GM12892 (cell line): ENCODE data around the gene GPATCH2.
A peak's percentile ranks its signal among the peaks of the same experiment; 100 is the strongest.

Experiments used
- POLR2A ChIP-seq: IDR thresholded peaks from 2 replicates; pipeline ENCODE4 v1.6.1; 2011; ENCODE audit warnings: low read depth, low read length, control low read depth
- POLR2AphosphoS5 ChIP-seq: IDR thresholded peaks from 2 replicates; pipeline ENCODE4 v1.6.1; 2011; ENCODE audit warnings: low read depth, low read length, control low read depth

DNA sequence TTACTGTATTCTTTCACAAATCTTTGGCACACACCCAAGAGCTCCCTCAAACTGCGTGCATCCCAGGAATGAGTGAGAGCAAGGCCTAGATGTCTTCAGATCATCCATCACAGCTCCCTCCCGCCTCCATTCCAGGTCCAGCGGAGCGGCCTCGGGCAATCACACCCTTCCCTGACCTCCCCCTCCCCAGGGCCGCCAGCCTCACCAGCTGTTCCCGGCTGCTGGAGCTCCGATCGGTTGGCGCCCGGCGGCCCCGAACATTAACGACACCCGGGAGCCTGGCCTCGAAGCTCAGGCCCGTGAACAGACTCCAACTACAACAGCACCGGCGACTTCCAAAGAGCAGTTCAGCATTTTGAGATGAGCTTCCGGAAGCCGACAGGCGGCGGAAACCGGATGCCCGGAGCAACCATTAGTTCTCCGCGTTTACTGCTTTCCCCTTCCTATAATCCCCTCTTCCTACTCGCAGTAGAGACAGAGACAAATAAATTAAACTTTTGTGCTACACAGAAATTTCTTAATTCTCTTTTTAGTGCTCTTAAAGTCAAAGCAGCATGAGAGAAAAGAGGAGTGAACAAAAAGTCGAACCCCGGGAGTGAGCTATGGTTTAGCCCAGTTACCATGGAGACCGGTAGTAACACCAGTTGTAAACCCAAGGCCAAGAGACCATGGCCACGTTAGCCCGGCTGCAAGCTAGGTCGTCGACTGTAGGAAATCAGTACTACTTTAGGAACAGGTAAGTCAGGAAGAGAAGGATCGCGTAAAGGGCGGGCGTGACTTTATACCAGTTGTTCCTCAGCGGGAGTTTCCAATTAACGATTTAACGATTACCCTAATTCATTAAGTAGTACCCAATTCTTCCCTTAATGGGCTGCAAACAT lies at the start of gene GPATCH2, which contains the start of gene SPATA17:
- TF ChIP-seq POLR2A = peak; percentile 82
- TF ChIP-seq POLR2AphosphoS5 = peak; percentile 48; the same call in 1 of the 2 replicates
